WI38 (cell line): ENCODE data around the gene LSAMP.

Source experiments
- H3K4me3 ChIP-seq: 2 replicates; pipeline ENCODE4 v1.5.1; 2011; ENCODE audit warnings: low read depth, mild to moderate bottlenecking, control low read depth, low read length
- TF ChIP-seq, protein P1 (sequence below): IDR thresholded peaks from 2 replicates; pipeline ENCODE4 v1.5.1; 2012; ENCODE audit warnings: low read depth, mild to moderate bottlenecking, control low read depth, low read length

LSAMP gene

DNA sequence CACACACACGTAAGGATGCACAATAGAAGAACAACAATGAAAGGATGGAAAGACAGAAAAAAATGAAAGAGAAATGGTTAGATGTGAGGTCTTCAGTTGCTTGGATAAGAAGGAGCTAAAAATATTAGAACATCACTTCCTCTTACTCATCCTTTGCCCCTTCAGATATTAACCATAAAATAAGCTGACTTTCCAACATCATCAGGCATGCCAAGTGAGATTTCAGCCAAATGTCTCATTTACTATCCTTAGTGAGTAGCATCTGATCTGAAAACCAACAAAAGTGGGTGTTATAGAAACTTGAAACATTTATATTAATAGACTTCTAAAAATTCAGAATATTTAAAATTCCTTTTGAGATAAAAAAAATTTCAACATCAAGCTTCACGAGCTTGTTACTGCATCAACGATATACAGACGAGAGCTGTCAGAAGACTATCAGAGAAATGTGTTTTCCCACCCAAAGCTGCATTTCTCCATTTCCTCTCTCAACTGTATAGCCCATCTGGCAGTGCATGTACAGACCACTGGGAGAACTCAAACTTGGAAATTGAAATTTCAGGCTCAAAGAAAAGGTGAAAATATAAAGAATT lies 25.4 kb upstream of the LSAMP start:
- TF ChIP-seq, protein P1, sequence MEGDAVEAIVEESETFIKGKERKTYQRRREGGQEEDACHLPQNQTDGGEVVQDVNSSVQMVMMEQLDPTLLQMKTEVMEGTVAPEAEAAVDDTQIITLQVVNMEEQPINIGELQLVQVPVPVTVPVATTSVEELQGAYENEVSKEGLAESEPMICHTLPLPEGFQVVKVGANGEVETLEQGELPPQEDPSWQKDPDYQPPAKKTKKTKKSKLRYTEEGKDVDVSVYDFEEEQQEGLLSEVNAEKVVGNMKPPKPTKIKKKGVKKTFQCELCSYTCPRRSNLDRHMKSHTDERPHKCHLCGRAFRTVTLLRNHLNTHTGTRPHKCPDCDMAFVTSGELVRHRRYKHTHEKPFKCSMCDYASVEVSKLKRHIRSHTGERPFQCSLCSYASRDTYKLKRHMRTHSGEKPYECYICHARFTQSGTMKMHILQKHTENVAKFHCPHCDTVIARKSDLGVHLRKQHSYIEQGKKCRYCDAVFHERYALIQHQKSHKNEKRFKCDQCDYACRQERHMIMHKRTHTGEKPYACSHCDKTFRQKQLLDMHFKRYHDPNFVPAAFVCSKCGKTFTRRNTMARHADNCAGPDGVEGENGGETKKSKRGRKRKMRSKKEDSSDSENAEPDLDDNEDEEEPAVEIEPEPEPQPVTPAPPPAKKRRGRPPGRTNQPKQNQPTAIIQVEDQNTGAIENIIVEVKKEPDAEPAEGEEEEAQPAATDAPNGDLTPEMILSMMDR, result no peak
- H3K4me3 ChIP-seq, result no peak overlapping the region

DNA sequence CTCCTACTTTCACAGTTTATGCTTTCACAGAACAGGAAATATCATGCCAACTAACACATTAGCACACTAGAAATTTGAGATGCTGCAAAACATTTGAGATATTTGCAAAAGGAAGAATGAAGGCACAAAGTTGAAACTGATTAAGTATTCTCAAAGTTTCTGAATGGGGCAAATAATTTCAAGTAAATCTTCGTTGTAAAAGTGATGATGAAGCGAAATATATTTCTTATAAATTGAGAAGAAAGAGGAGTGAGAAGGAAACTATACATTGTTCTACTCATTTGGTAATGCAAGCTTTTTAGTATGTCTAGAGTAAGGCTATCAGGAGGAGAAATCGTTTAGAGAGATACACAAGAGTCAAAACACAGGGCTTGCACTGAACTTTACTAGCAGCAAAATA lies 24.3 kb upstream of the LSAMP start:
- no peak overlapping the region for H3K4me3 ChIP-seq
- TF ChIP-seq, protein P1, result no peak

GRCh38 chr3:116464276-116464798 lies 19.1 kb upstream of the LSAMP start:
- TF ChIP-seq, protein P1, result no peak
- H3K4me3 ChIP-seq, result no peak overlapping the region

DNA sequence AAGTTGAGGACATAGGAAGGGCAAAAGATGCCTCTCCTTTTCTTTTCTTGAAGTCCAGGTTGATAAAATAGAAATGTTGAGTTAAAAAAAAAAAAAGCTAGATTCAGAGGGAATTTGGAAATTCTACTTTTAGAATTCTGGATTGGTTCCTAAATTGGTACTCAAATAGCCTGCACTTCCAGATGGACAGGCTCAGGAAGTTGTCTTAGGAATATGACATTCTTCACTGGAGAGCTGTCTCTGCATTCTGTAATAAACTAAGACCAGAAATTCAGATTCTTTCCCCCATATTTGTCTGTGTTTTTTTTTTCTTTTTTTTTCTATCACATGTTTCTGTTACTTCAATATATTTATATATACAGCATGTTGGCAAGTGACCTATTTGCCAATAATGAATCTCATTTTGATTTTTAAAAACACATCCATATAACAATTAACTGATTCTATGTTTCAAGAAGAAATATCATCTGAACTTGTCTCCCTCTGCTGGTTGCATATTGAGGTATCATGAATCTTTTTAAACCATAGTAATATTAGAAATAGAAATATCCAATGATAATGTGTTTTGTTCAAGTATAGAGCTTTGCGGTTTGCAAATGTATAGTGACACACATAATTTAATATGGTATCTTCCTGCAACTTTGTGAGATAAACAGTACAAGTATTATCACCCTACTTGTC lies 8.5 kb upstream of the LSAMP start:
- TF ChIP-seq, protein P1, result no peak
- no peak overlapping the region for H3K4me3 ChIP-seq

DNA sequence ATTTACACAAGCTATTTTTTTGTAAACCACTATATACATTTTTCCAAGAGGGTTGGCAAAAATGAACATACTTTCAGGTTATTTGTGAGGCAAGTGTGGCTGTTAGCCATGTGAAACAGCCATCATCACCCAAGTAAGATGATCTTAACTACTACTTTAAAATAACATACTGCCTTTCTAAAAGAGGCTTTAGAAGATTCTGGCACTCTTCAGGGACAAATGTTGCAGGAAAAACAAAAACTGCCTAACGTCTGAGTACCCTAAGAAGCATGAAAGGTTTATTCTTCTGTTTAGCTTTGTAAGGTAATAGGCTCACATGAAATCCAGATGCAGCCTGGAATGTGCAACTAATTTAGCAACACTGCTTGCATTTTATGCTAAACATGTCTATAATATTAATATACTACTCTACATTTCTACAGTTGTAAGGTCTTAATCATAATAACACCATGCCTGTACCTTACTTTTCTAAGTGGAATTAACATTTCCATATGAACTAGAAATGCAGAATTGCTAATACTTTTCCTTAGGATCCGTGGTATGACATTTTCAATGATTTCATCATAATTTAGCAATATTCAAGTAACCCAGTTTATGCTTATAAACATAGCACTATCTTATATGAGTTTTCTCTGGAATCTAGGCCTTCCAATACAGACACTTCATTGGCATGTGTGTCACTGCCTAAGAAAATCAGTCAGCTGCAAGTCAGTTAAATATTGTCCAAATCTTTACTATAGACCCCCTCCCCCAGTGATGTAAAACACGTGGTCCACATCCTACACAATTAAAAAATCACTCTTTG lies 4.5 kb upstream of the LSAMP start:
- no peak overlapping the region for H3K4me3 ChIP-seq
- TF ChIP-seq, protein P1, result no peak

DNA sequence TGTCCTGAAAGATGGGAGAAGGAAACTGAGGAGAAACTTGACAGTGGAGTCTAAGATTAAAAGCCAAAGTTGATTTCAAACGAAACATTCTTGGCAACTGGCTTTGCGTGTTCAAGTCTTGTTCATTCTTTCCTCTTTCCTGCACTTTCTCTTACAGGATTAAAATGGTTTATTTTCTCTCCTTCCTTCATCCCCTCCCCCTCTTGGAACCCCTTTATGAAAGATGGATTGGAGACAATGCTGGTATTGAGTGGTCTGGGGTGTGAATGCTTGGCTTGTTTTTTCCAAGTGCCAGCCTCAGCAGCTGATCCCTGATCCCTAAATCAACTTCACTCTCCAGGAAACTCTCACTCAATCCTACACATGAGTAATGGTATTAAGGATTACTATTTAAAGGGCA lies 703 bp upstream of the LSAMP start:
- TF ChIP-seq, protein P1, result no peak
- no peak overlapping the region for H3K4me3 ChIP-seq
